GM21390 (cell line): ENCODE data around the gene PTBP3.

Experiments
- ATAC-seq: cut with Tn5 transposase; IDR thresholded peaks from one replicate; pipeline ENCODE4 v1.9.1; 2021; ENCODE audit not compliant: unreplicated experiment

The PTBP3 gene

DNA sequence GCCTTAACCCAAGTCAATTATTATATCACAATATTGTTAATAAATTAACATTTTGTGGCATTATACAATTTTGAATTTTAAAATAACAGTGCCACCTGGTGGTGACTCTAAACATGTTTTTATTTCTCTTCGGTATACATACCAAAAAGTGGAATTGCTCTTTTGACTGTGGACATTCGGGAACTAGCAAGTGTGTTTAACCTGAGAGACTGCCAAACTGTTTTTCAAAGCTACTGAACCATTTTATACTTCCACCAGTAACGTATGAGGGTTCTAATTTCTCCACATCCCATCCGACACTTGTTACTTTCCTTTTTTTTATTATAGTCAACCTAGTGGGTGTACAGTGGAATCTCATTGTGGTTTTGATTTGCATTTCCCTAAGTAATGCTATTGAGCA lies 28.2 kb upstream of the PTBP3 start:
- no peak for ATAC-seq

DNA sequence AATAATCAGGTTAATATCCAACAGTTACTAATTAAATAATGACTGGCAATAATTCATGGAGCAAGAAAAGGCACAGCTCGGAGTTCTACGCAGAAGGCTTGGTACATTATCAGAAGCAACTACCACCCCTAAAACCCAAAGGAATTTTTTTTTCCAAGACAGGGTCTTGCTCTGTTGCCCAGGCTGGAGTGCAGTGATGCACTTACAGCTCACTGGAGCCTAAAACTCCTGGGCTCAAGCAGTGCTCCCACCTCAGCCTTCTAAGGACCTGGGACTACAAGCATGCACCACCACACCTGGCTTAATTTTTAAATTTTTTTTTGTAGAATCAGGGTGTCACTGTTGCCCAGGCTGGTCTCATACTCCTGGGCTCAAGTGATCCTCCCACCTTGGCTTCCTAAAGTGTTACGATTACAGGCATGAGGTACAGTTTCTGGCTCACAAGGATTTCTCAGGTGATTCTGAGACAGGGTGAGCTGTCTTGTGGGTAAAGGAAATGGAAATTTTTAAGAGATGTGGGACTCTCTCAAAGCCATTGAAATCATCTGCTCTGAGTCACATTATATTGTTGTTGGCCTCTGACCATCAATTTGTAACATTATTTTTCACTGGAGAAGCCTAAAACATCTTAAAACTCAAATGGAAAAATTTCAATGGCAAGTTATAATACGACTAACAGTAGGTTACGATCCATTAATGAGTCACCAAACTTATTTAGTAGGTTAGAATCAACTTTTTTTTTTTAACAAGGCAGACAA lies 26.8 kb upstream of the PTBP3 start:
- ATAC-seq, result no peak

DNA sequence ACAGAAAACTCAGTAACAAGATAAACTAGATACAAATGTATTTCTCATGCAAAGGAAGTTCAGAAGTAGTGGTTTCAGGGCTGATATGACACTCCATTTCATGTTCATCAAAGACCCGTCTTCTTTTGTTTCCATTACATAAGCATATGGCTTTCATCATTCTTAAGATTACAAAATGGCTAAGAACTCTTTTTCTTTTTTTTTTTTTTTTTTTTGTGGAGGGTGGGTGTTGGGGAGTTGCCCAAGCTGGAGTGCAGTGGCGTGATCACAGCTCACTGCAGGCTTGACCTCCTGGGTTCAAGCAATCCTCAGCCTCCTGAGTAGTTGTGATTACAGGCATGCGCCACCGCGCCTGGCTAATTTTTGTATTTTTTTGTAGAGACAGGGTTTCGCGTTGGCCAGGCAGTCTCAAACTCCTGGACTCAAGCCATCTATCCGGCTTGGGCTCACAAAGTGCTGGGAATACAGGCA lies 22.0 kb upstream of the PTBP3 start:
- ATAC-seq, result no peak

- no peak for ATAC-seq
Observed at GRCh38 chr9:112354081-112354743, 20.8 kb upstream of the PTBP3 start.

DNA sequence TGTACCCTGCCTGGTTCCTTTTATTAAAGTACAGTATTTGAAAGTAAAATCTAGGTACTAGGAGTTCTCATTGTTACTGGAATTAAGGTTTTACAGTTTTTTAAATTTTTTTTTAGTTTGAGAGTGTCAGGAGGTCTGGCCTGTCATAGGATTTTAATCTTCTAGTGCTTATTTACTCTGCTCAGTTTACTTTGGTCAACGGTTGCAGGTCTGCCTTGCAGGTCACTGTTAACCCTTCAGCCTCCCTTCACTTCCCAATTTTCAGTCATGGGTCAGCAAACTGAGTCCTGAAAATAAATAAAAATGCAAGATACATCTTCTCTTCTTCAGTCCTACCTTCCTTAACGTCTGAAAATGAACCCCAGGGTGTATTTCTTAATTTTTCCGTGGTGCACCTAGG lies 18.8 kb upstream of the PTBP3 start:
- no peak for ATAC-seq

- no peak for ATAC-seq
Observed at GRCh38 chr9:112351184-112351583, 17.8 kb upstream of the PTBP3 start.

DNA sequence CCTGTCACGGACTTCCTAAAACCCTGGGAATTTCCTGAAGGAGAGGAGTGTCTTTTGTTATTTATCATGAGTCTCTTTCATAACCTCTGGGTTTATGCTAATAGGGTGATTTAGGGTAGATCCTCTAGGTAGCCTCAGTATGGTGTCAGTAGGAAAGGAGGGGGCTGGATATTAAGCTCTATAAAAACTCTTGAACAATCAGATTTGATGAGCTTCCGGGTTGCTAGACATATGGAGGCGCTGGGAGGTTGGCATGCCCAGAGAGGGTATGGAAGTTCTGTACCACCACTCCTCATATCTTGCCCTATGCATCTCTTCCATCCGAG lies 15.6 kb upstream of the PTBP3 start:
- no peak for ATAC-seq

GRCh38 chr9:112348257-112349007 lies 15.0 kb upstream of the PTBP3 start:
- no peak for ATAC-seq

- ATAC-seq, result no peak
Observed at GRCh38 chr9:112341730-112342129, 8.3 kb upstream of the PTBP3 start.

DNA sequence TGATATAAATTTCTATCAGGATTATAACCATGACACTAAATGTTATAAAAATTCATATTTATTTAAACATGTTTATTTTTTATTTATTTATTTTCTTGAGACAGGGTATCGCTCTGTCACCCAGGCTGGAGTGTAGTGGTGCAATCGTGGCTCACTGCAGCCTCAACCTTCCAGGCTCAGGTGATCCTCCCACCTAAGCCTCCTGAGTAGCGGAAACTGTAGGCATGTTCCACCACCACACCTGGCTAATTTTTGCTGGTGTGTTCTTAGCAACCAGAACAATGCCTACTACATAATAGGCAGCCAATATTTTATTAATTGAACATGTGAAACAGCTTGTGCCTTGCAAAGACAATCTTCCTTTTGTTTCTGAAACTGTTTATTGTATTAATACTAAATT lies 6.5 kb upstream of the PTBP3 start:
- ATAC-seq, result no peak

GRCh38 chr9:112338561-112338960 lies 5.1 kb upstream of the PTBP3 start:
- no peak for ATAC-seq

DNA sequence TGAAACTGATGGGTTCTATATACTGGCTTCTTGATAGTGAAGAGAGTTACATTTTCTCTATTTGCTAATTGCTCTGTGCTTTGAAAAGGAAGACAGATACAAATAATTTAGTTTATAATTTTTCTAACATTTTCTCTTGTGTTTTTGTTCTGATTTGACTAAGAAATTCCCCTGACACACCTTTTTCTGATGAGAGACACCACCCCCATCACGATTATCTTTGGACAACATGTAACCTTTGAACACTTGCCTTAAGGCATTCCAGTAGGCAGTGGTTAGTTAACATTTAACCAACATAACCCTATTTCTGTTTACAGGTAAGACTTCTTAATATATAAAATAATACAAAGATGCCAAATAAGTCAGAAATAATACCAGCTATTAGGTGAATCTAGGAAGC lies 4.1 kb upstream of the PTBP3 start:
- ATAC-seq, result no peak

- ATAC-seq, result no peak
Observed at GRCh38 chr9:112334432-112334841, 1.0 kb upstream of the PTBP3 start.

GRCh38 chr9:112333639-112334431 lies 416 bp upstream of the PTBP3 start:
- ATAC-seq, result peak; percentile 72

DNA sequence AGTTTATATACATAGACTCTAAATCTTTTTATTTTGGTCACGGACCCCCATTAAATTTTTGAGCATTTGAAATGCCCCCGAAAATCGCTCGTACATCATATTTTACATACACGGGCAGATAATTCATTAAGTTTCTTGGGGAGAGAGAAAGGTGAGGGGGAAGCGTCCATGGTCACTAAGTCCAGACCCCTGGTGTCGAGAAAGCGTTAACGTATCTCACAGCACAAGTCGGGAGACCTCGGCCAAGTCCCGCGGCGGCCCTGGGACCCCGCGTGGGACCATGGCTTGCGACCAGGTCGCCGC lies 794 bp downstream of the PTBP3 start:
- no peak for ATAC-seq

GRCh38 chr9:112332214-112332613 lies 1.2 kb downstream of the PTBP3 start:
- no peak for ATAC-seq

- no peak for ATAC-seq
Observed at GRCh38 chr9:112331674-112331952, 1.8 kb downstream of the PTBP3 start.

- ATAC-seq, result no peak
Observed at GRCh38 chr9:112328545-112328944, 4.9 kb downstream of the PTBP3 start.

DNA sequence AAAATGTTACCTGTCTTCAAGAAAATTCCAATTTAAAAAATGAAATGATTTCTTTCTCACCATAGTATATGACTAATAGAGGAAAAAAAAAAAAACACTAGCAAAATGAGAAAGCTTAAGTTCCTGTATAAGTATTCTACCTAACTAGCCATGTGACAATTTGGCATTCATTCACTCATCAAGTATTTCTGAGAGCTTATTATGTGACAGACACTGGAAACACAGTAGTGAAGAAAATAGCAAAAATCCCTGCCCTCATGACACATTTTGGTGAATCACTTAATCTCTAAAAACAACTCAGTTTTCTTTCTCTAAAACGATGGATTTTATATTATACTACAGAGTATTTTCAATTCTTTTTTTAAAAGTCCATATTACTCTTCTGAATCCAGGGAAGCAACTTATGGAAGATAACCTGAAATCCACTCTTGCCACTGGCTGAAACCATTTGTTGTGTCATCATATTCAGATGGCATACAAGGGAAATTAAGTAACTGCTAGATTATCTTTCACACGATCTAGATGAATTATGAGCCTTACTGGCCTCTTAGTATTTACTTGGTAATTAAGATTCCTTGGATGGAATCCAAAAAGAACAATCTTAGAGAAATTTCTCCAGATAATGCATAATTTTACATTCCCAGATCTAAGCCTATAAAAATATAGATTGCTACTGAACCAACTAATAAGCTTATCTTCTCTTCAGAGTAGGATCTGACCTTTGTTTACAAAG lies 5.5 kb downstream of the PTBP3 start:
- no peak for ATAC-seq

DNA sequence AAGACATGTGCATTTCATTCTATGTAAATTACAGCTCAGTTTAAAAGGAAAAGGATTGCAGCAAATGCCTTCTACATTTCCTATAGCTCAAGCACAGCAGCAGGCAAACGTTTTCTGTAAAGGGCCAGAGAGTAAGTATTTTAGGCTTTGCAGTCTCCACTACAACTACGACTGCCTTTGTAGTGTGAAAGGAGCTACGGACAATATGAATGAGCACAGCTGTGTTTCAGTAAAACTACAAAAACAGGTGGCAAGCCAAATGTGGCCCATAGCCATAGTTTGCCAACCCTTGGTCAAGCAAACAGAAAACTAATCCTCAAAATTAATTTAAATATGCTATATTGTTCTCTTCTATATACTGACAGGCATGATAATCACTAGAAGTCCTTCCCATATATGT lies 7.2 kb downstream of the PTBP3 start:
- ATAC-seq, result no peak

GRCh38 chr9:112325600-112325999 lies 7.8 kb downstream of the PTBP3 start:
- ATAC-seq, result no peak
